PC-3 (cell line): ENCODE measurements around the gene FSCN2.

Experiments used
- CTCF ChIP-seq: fragments of 300-600 bp; sonication (generic); conservative IDR thresholded peaks from 2 replicates; pipeline ENCODE4 v1.5.1; 2017; ENCODE audit warnings: antibody characterized with exemption, low read depth, mild to moderate bottlenecking, low read length
- EZH2 ChIP-seq: fragments of 300-600 bp; sonication (generic); IDR thresholded peaks from one replicate; pipeline ENCODE4 v1.6.1; 2017; ENCODE audit warnings: antibody characterized with exemption, mild to moderate bottlenecking, low read length; ENCODE audit not compliant: unreplicated experiment
- EZH2phosphoT487 ChIP-seq: fragments of 300-600 bp; sonication (generic); IDR thresholded peaks from 2 replicates; pipeline ENCODE4 v1.6.1; 2018; ENCODE audit warnings: mild to moderate bottlenecking, antibody characterized with exemption, low read length, borderline replicate concordance

- TF ChIP-seq CTCF (no peak), EZH2phosphoT487 (no peak), EZH2 (no peak)
These were observed 50.5 kb downstream of the FSCN2 start for GRCh38 chr17:81578561-81579225.
